ENCODE results near the gene DPP6. TPM values are rescaled to one million over a fixed set of nuclear protein-coding genes. Genes with fewer than 3 reads are reported as not detected.

Gene DPP6
- total and polyA plus RNA-seq, 2 experiments from 2014 or later, result not detected

- TF ChIP-seq EZH2phosphoT487 (IDR thresholded peaks at IDR 0.05; ENCODE audit: unreplicated experiment) (no peak), ZNF462 (CRISPR knock-in tag; IDR thresholded peaks at IDR 0.05) (no peak), JUNB (IDR thresholded peaks at IDR 0.05; ENCODE audit: unreplicated experiment) (no peak), NANOG (IDR thresholded peaks at IDR 0.05; ENCODE audit: borderline replicate concordance) (no peak), POLR2AphosphoS5 (IDR thresholded peaks at IDR 0.05; ENCODE audit: low read depth) (no peak), CREB1 (CRISPR knock-in tag; IDR thresholded peaks at IDR 0.05; ENCODE audit: low read depth) (no peak), ZNF114 (CRISPR knock-in tag; IDR thresholded peaks at IDR 0.05) (no peak), ETS1 (IDR thresholded peaks at IDR 0.05) (no peak), CTCF (conservative IDR thresholded peaks at IDR 0.05; ENCODE audit: low read depth in 2 of 2) (no peak), EZH2 (IDR thresholded peaks at IDR 0.05; ENCODE audit: low read depth, unreplicated experiment) (no peak), REST (IDR thresholded peaks at IDR 0.05; ENCODE audit: unreplicated experiment) (no peak), STAT1 (IDR thresholded peaks at IDR 0.05; ENCODE audit: unreplicated experiment) (no peak), ZNF331 (CRISPR knock-in tag; IDR thresholded peaks at IDR 0.05; ENCODE audit: low read depth) (no peak)
These were observed 336.8 kb downstream of the DPP6 start for GRCh38 chr7:154388999-154389398.

More at GRCh38 chr7:154388999-154389398, 336.8 kb downstream of the DPP6 start:
- no peaks in the 10 kb centered on the region for H3K9me2 ChIP-seq (ENCODE audit: insufficient read depth)
- H3K27ac ChIP-seq (ENCODE audit: low read depth), result no peak overlapping the region
- H3K36me3 Mint-ChIP-seq (ENCODE audit: low read depth), result no peaks in the 10 kb centered on the region; the same call in 2 of the 3 replicates
- H3K79me2 ChIP-seq (replicated peaks; ENCODE audit: insufficient read depth), result no peaks in the 10 kb centered on the region
- no peak overlapping the region for H3K4me3 ChIP-seq
- no peak overlapping the region for H3K4me2 ChIP-seq
- no peaks in the 10 kb centered on the region for H3F3A ChIP-seq (replicated peaks; ENCODE audit: low read depth)
- H3K27me3 ChIP-seq (ENCODE audit: insufficient read depth), result no peaks in the 10 kb centered on the region
- H3K4me1 Mint-ChIP-seq, result peaks cover 6% of the 10 kb centered on the region
- no peak overlapping the region for H2AFZ ChIP-seq
- ATAC-seq (no peak), DNase-seq (ENCODE audit: low spot score) (no peak)
- H3K27me3 Mint-ChIP-seq (ENCODE audit: insufficient read depth, low read depth, poor library complexity), result peaks cover 5% of the 10 kb centered on the region
- H3K4me3 Mint-ChIP-seq, result no peak overlapping the region
- no peaks in the 10 kb centered on the region for H4K20me1 ChIP-seq (replicated peaks; ENCODE audit: insufficient read depth)
- H3K9me3 Mint-ChIP-seq, result no peaks in the 10 kb centered on the region; the same call in 2 of the 3 replicates
- 0 out of 2 replicates have a peak, but pooled peaks cover 3% of the 10 kb centered on the region for H3K36me3 ChIP-seq (ENCODE audit: insufficient read depth)
- H3K27ac Mint-ChIP-seq, result no peak overlapping the region
- no peaks in the 10 kb centered on the region for H3K4me1 ChIP-seq (ENCODE audit: insufficient read depth)
